ENCODE results near the gene XPO4. TPM values are rescaled to one million over a fixed set of nuclear protein-coding genes. Genes with fewer than 3 reads are reported as not detected.
A peak's percentile ranks its signal among the peaks of the same experiment; 100 is the strongest.
"Not testable (repeated sequence)": the region's sequence is repeated elsewhere in the genome, so short reads cannot be mapped to it uniquely, and the experiment has no call there.

The XPO4 gene
- total and polyA plus RNA-seq, 11 donors = 4.8 to 53.7 (median 25.6) TPM

- no peaks in the 10 kb centered on the region for H3K4me1 ChIP-seq
- peaks cover 0 to 8% (median 0%) of the 10 kb centered on the region in 9 donors for H3K36me3 ChIP-seq
- H3K27me3 ChIP-seq = no peaks in the 10 kb centered on the region
- no peak for ATAC-seq
- H3K27ac ChIP-seq = no peak overlapping the region
- no peak for DNase-seq
- peaks cover 0 to 44% (median 17%) of the 10 kb centered on the region in 12 donors for H3K9me3 ChIP-seq
- TF ChIP-seq CTCF (IDR thresholded peaks at IDR 0.05) (no peak), POLR2A (IDR thresholded peaks at IDR 0.05) (no peak)
- H3K4me3 ChIP-seq = no peak overlapping the region
- intact Hi-C loops (cut with DNase I) = no loop called here
- WGBS, 4 donors = 94 to 97% (median 97%) methylated on average over 1 of the region's 1 CpG
These were observed 153.2 kb downstream of the XPO4 start for GRCh38 chr13:20749377-20749776.

GRCh38 chr13:20743830-20744404 lies 158.6 kb downstream of the XPO4 start:
- H3K4me1 ChIP-seq; H3K27ac ChIP-seq; intact Hi-C loops (cut with DNase I); H3K36me3 ChIP-seq; H3K4me3 ChIP-seq; ATAC-seq; DNase-seq; H3K27me3 ChIP-seq: not testable (repeated sequence)
- 94 to 97% (median 95%) methylated on average over 4 of the region's 4 CpGs for WGBS, 4 donors
- peaks cover 0 to 13% (median under 1%) of the 10 kb centered on the region in 12 donors for H3K9me3 ChIP-seq

GRCh38 chr13:20740021-20740420 lies 162.5 kb downstream of the XPO4 start:
- H3K4me3 ChIP-seq = no peak overlapping the region
- intact Hi-C loops (cut with DNase I) = no loop called here
- no peaks in the 10 kb centered on the region for H3K4me1 ChIP-seq
- peak in 1 of 4 donors; percentile 34 for ATAC-seq
- H3K27me3 ChIP-seq = no peaks in the 10 kb centered on the region
- DNase-seq = no peak
- H3K9me3 ChIP-seq = peaks cover 0 to 7% (median 0%) of the 10 kb centered on the region in 12 donors
- peaks cover 0 to 6% (median 0%) of the 10 kb centered on the region in 9 donors for H3K36me3 ChIP-seq
- TF ChIP-seq POLR2A (IDR thresholded peaks at IDR 0.05) (no peak), CTCF (IDR thresholded peaks at IDR 0.05) (no peak)
- no peak overlapping the region for H3K27ac ChIP-seq
- WGBS, 4 donors = 95 to 98% (median 97%) methylated on average over 11 to 22 of the region's 22 CpGs

GRCh38 chr13:20738616-20739015 lies 163.9 kb downstream of the XPO4 start:
- Histone ChIP-seq H3K4me1 (no peaks in the 10 kb centered on the region), H3K36me3 (peaks cover 0 to 6% (median 0%) of the 10 kb centered on the region in 9 donors), H3K27ac (no peak overlapping the region), H3K9me3 (peaks cover 0 to 7% (median 0%) of the 10 kb centered on the region in 12 donors), H3K27me3 (no peaks in the 10 kb centered on the region), H3K4me3 (no peak overlapping the region)
- TF ChIP-seq POLR2A (IDR thresholded peaks at IDR 0.05) = no peak
- TF ChIP-seq CTCF (IDR thresholded peaks at IDR 0.05) = no peak
- no peak for DNase-seq
- intact Hi-C loops (cut with DNase I) = no loop called here
- ATAC-seq = no peak
- WGBS, 4 donors = 85 to 94% (median 90%) methylated on average over 6 of the region's 6 CpGs

Measured in heart left ventricle (tissue), 16 donors.